Measurements from ENCODE around the gene SSH3.

Gene SSH3

GRCh38 chr11:67283481-67283963, 19.8 kb upstream of the SSH3 start:
- Histone ChIP-seq H3K27ac (ENCODE audit: low read depth, low read length) (no peak overlapping the region), H3K9me2 (replicated peaks; ENCODE audit: control insufficient read depth, low read length) (no peaks in the 10 kb centered on the region), H3K79me2 (ENCODE audit: control insufficient read depth, low read length) (peaks cover 28% of the 10 kb centered on the region), H3K4me3 (ENCODE audit: low read length) (no peak overlapping the region), H3K9me3 (ENCODE audit: control insufficient read depth, insufficient read depth, low read length) (no peaks in the 10 kb centered on the region), H4K20me1 (ENCODE audit: control insufficient read depth, insufficient read depth, low read depth, low read length) (no peaks in the 10 kb centered on the region), H3K4me1 (ENCODE audit: control insufficient read depth, low read length) (peaks cover 57% of the 10 kb centered on the region), H3K27me3 (ENCODE audit: control insufficient read depth, low read length) (no peaks in the 10 kb centered on the region), H3K36me3 (ENCODE audit: control insufficient read depth, low read length) (peaks cover 97% of the 10 kb centered on the region), H3F3A (ENCODE audit: control insufficient read depth, insufficient read depth) (peaks cover 26% of the 10 kb centered on the region), H3K4me2 (ENCODE audit: low read length) (no peak overlapping the region)
- no peak for TF ChIP-seq EZH2phosphoT487 (IDR thresholded peaks at IDR 0.05; ENCODE audit: borderline replicate concordance, low read length)
- no peak for TF ChIP-seq CTCF (IDR thresholded peaks at IDR 0.05; ENCODE audit: low read depth, low read length, poor library complexity, severe bottlenecking)

GRCh38 chr11:67284811-67285540, 18.4 kb upstream of the SSH3 start:
- Histone ChIP-seq H3K79me2 (ENCODE audit: control insufficient read depth, low read length) (peaks cover 20% of the 10 kb centered on the region), H3K27me3 (ENCODE audit: control insufficient read depth, low read length) (no peaks in the 10 kb centered on the region), H3K4me1 (ENCODE audit: control insufficient read depth, low read length) (peaks cover 54% of the 10 kb centered on the region), H3F3A (ENCODE audit: control insufficient read depth, insufficient read depth) (peaks cover 29% of the 10 kb centered on the region), H4K20me1 (ENCODE audit: control insufficient read depth, insufficient read depth, low read depth, low read length) (no peaks in the 10 kb centered on the region), H3K4me2 (ENCODE audit: low read length) (no peak overlapping the region; the same call in 1 of the 2 replicates), H3K9me2 (replicated peaks; ENCODE audit: control insufficient read depth, low read length) (no peaks in the 10 kb centered on the region), H3K27ac (ENCODE audit: low read depth, low read length) (no peak overlapping the region), H3K4me3 (ENCODE audit: low read length) (no peak overlapping the region), H3K36me3 (ENCODE audit: control insufficient read depth, low read length) (peaks cover 87% of the 10 kb centered on the region), H3K9me3 (ENCODE audit: control insufficient read depth, insufficient read depth, low read length) (no peaks in the 10 kb centered on the region)
- TF ChIP-seq EZH2phosphoT487 (IDR thresholded peaks at IDR 0.05; ENCODE audit: borderline replicate concordance, low read length) = no peak
- no peak for TF ChIP-seq CTCF (IDR thresholded peaks at IDR 0.05; ENCODE audit: low read depth, low read length, poor library complexity, severe bottlenecking)

GRCh38 chr11:67285541-67286498, 17.5 kb upstream of the SSH3 start:
- H3K4me3 ChIP-seq (ENCODE audit: low read length) = no peak overlapping the region
- peak overlapping the region; percentile 98 for H3K27ac ChIP-seq (ENCODE audit: low read depth, low read length)
- no peaks in the 10 kb centered on the region for H4K20me1 ChIP-seq (ENCODE audit: control insufficient read depth, insufficient read depth, low read depth, low read length)
- peak overlapping the region; percentile 89 for H3K4me2 ChIP-seq (ENCODE audit: low read length)
- H3K79me2 ChIP-seq (ENCODE audit: control insufficient read depth, low read length) = peaks cover 21% of the 10 kb centered on the region
- H3K9me3 ChIP-seq (ENCODE audit: control insufficient read depth, insufficient read depth, low read length) = no peaks in the 10 kb centered on the region
- H3K36me3 ChIP-seq (ENCODE audit: control insufficient read depth, low read length) = peaks cover 87% of the 10 kb centered on the region
- H3K9me2 ChIP-seq (replicated peaks; ENCODE audit: control insufficient read depth, low read length) = no peaks in the 10 kb centered on the region
- no peak for TF ChIP-seq CTCF (IDR thresholded peaks at IDR 0.05; ENCODE audit: low read depth, low read length, poor library complexity, severe bottlenecking)
- no peak for TF ChIP-seq EZH2phosphoT487 (IDR thresholded peaks at IDR 0.05; ENCODE audit: borderline replicate concordance, low read length)
- no peaks in the 10 kb centered on the region for H3K27me3 ChIP-seq (ENCODE audit: control insufficient read depth, low read length)
- peaks cover 62% of the 10 kb centered on the region for H3K4me1 ChIP-seq (ENCODE audit: control insufficient read depth, low read length)
- H3F3A ChIP-seq (ENCODE audit: control insufficient read depth, insufficient read depth) = peaks cover 29% of the 10 kb centered on the region

All from DOHH2 (cell line).